Central memory CD8-positive, alpha-beta T cell (primary cell): ENCODE data around the gene DNAH9.

Source experiments
- ATAC-seq: fragments of 150-1000 bp; cut with Tn5 transposase; replicated peaks from 2 replicates; pipeline ENCODE4 v1.10.0; 2022; ENCODE audit warnings: mild to moderate bottlenecking, moderate FRiP score, moderate number of reproducible peaks; ENCODE audit not compliant: poor library complexity, severe bottlenecking; ENCODE audit errors: extremely low read depth
- DNase-seq, 2 donors: peaks; one replicate each; pipeline ENCODE4 v3.0.0; 2021; ENCODE audit warnings: low spot score in 2 of 2
- H3K27ac Mint-ChIP-seq: one replicate; pipeline ENCODE4 v1.8.0; 2022; ENCODE audit warnings: low read depth, mild to moderate bottlenecking, moderate library complexity, mixed read lengths
- H3K27me3 Mint-ChIP-seq: one replicate; pipeline ENCODE4 v1.8.0; 2022; ENCODE audit warnings: mixed read lengths
- H3K36me3 Mint-ChIP-seq: one replicate; pipeline ENCODE4 v1.8.0; 2022; ENCODE audit warnings: mild to moderate bottlenecking, moderate library complexity, mixed read lengths; ENCODE audit not compliant: insufficient read depth
- H3K4me1 Mint-ChIP-seq: one replicate; pipeline ENCODE4 v1.8.0; 2022; ENCODE audit warnings: mixed read lengths
- H3K4me3 Mint-ChIP-seq: one replicate; pipeline ENCODE4 v1.8.0; 2022; ENCODE audit warnings: mild to moderate bottlenecking, moderate library complexity, mixed read lengths
- H3K9me3 Mint-ChIP-seq: one replicate; pipeline ENCODE4 v1.8.0; 2022; ENCODE audit warnings: mixed read lengths

DNAH9 gene

GRCh38 chr17:11622492-11622891, 24.2 kb downstream of the DNAH9 start:
- H3K27me3 Mint-ChIP-seq, result no peaks in the 10 kb centered on the region
- DNase-seq (no peak), ATAC-seq (no peak)
- no peaks in the 10 kb centered on the region for H3K36me3 Mint-ChIP-seq
- no peaks in the 10 kb centered on the region for H3K4me1 Mint-ChIP-seq
- no peak overlapping the region for H3K27ac Mint-ChIP-seq
- H3K4me3 Mint-ChIP-seq, result no peak overlapping the region
- peaks cover 5% of the 10 kb centered on the region for H3K9me3 Mint-ChIP-seq

GRCh38 chr17:11624976-11625375, 26.7 kb downstream of the DNAH9 start:
- DNase-seq (no peak), ATAC-seq (no peak)
- H3K36me3 Mint-ChIP-seq, result no peaks in the 10 kb centered on the region
- H3K27ac Mint-ChIP-seq, result no peak overlapping the region
- H3K27me3 Mint-ChIP-seq, result no peaks in the 10 kb centered on the region
- no peak overlapping the region for H3K4me3 Mint-ChIP-seq
- H3K4me1 Mint-ChIP-seq, result no peaks in the 10 kb centered on the region
- H3K9me3 Mint-ChIP-seq, result peaks cover 5% of the 10 kb centered on the region

GRCh38 chr17:11625878-11626277, 27.6 kb downstream of the DNAH9 start:
- H3K9me3 Mint-ChIP-seq, result peaks cover 5% of the 10 kb centered on the region
- H3K4me1 Mint-ChIP-seq, result no peaks in the 10 kb centered on the region
- H3K36me3 Mint-ChIP-seq, result no peaks in the 10 kb centered on the region
- DNase-seq (no peak), ATAC-seq (no peak)
- no peaks in the 10 kb centered on the region for H3K27me3 Mint-ChIP-seq
- H3K27ac Mint-ChIP-seq, result no peak overlapping the region
- no peak overlapping the region for H3K4me3 Mint-ChIP-seq

GRCh38 chr17:11627301-11627940, 29.2 kb downstream of the DNAH9 start:
- Mint-ChIP-seq H3K4me3 (no peak overlapping the region), H3K36me3 (no peaks in the 10 kb centered on the region), H3K27me3 (no peaks in the 10 kb centered on the region), H3K9me3 (peaks cover 5% of the 10 kb centered on the region), H3K27ac (no peak overlapping the region), H3K4me1 (no peaks in the 10 kb centered on the region)
- ATAC-seq, result no peak
- DNase-seq, result no peak

GRCh38 chr17:11628374-11628773, 30.1 kb downstream of the DNAH9 start:
- no peak overlapping the region for H3K27ac Mint-ChIP-seq
- no peaks in the 10 kb centered on the region for H3K27me3 Mint-ChIP-seq
- no peak for DNase-seq
- ATAC-seq, result no peak
- peaks cover 5% of the 10 kb centered on the region for H3K9me3 Mint-ChIP-seq
- H3K36me3 Mint-ChIP-seq, result no peaks in the 10 kb centered on the region
- no peak overlapping the region for H3K4me3 Mint-ChIP-seq
- no peaks in the 10 kb centered on the region for H3K4me1 Mint-ChIP-seq

GRCh38 chr17:11628831-11629230, 30.6 kb downstream of the DNAH9 start:
- Mint-ChIP-seq H3K9me3 (peaks cover 5% of the 10 kb centered on the region), H3K27ac (no peak overlapping the region), H3K4me1 (no peaks in the 10 kb centered on the region), H3K4me3 (no peak overlapping the region), H3K36me3 (no peaks in the 10 kb centered on the region), H3K27me3 (no peaks in the 10 kb centered on the region)
- DNase-seq, result no peak
- no peak for ATAC-seq

GRCh38 chr17:11636771-11637170, 38.5 kb downstream of the DNAH9 start:
- no peaks in the 10 kb centered on the region for H3K36me3 Mint-ChIP-seq
- no peak overlapping the region for H3K27ac Mint-ChIP-seq
- no peak for ATAC-seq
- H3K4me1 Mint-ChIP-seq, result no peaks in the 10 kb centered on the region
- H3K4me3 Mint-ChIP-seq, result no peak overlapping the region
- H3K9me3 Mint-ChIP-seq, result peaks cover 20% of the 10 kb centered on the region
- peaks cover 8% of the 10 kb centered on the region for H3K27me3 Mint-ChIP-seq
- DNase-seq, result no peak

GRCh38 chr17:11637796-11638195, 39.5 kb downstream of the DNAH9 start:
- ATAC-seq (no peak), DNase-seq (no peak)
- H3K4me1 Mint-ChIP-seq, result no peaks in the 10 kb centered on the region
- H3K9me3 Mint-ChIP-seq, result peaks cover 16% of the 10 kb centered on the region
- no peaks in the 10 kb centered on the region for H3K36me3 Mint-ChIP-seq
- H3K27ac Mint-ChIP-seq, result no peak overlapping the region
- H3K27me3 Mint-ChIP-seq, result peaks cover 9% of the 10 kb centered on the region
- no peak overlapping the region for H3K4me3 Mint-ChIP-seq

GRCh38 chr17:11638700-11639265, 40.5 kb downstream of the DNAH9 start:
- Mint-ChIP-seq H3K9me3 (peaks cover 16% of the 10 kb centered on the region), H3K4me3 (no peak overlapping the region), H3K27ac (no peak overlapping the region), H3K4me1 (no peaks in the 10 kb centered on the region), H3K27me3 (peaks cover 9% of the 10 kb centered on the region), H3K36me3 (no peaks in the 10 kb centered on the region)
- DNase-seq, result no peak
- ATAC-seq, result no peak

- Mint-ChIP-seq H3K27ac (no peak overlapping the region), H3K4me3 (no peak overlapping the region), H3K27me3 (peaks cover 9% of the 10 kb centered on the region), H3K4me1 (no peaks in the 10 kb centered on the region), H3K36me3 (no peaks in the 10 kb centered on the region), H3K9me3 (peaks cover 12% of the 10 kb centered on the region)
- no peak for DNase-seq
- no peak for ATAC-seq
Observed at GRCh38 chr17:11639736-11640462, 41.6 kb downstream of the DNAH9 start.

- peaks cover 9% of the 10 kb centered on the region for H3K27me3 Mint-ChIP-seq
- H3K27ac Mint-ChIP-seq, result no peak overlapping the region
- no peak for ATAC-seq
- H3K9me3 Mint-ChIP-seq, result peaks cover 12% of the 10 kb centered on the region
- no peak overlapping the region for H3K4me3 Mint-ChIP-seq
- H3K36me3 Mint-ChIP-seq, result no peaks in the 10 kb centered on the region
- no peaks in the 10 kb centered on the region for H3K4me1 Mint-ChIP-seq
- no peak for DNase-seq
Observed at GRCh38 chr17:11640463-11640814, 42.2 kb downstream of the DNAH9 start.

- H3K27ac Mint-ChIP-seq, result no peak overlapping the region
- ATAC-seq (no peak), DNase-seq (no peak)
- H3K9me3 Mint-ChIP-seq, result peaks cover 12% of the 10 kb centered on the region
- H3K4me1 Mint-ChIP-seq, result no peaks in the 10 kb centered on the region
- no peaks in the 10 kb centered on the region for H3K36me3 Mint-ChIP-seq
- H3K27me3 Mint-ChIP-seq, result peaks cover 9% of the 10 kb centered on the region
- no peak overlapping the region for H3K4me3 Mint-ChIP-seq
Observed at GRCh38 chr17:11641521-11642275, 43.4 kb downstream of the DNAH9 start.
